Measurements from ENCODE around the gene SMPD2. TPM values are rescaled to one million over a fixed set of nuclear protein-coding genes. Genes with fewer than 3 reads are reported as not detected.
"Not testable (repeated sequence)": the region's sequence is repeated elsewhere in the genome, so short reads cannot be mapped to it uniquely, and the experiment has no call there.

SMPD2 gene
- total and polyA plus RNA-seq, 7 donors, result 2.1 to 9.6 (median 4.4) TPM

GRCh38 chr6:109457562-109457996 is 17.1 kb downstream of the SMPD2 start:
- intact Hi-C loops (cut with DNase I), result no loop called here
- TF ChIP-seq CTCF (IDR thresholded peaks at IDR 0.05), result no peak
- peak overlapping the region; percentile 93 for H3K4me3 ChIP-seq
- WGBS, 3 donors, result 37 to 54% (median 41%) methylated on average over 6 of the region's 6 CpGs
- no peak for DNase-seq
- H3K9me3 ChIP-seq, result no peaks in the 10 kb centered on the region
- peaks cover 3 to 8% of the 10 kb centered on the region in 2 donors for H3K36me3 ChIP-seq (ENCODE audit: insufficient read depth in 1 of 2, low read depth in 1 of 2)
- peak overlapping the region; percentile 83 for H3K27ac ChIP-seq
- H3K4me1 ChIP-seq, result peaks cover 25% of the 10 kb centered on the region
- no peaks in the 10 kb centered on the region for H3K27me3 ChIP-seq (ENCODE audit: insufficient read depth in 3 of 3, low read length in 2 of 3)
- peak in 3 of 4 donors; percentile 26 to 53 (median 45) for ATAC-seq

- TF ChIP-seq CTCF (IDR thresholded peaks at IDR 0.05), result no peak
- peak overlapping the region; percentile 83 for H3K27ac ChIP-seq
- H3K36me3 ChIP-seq (ENCODE audit: insufficient read depth in 1 of 2, low read depth in 1 of 2), result peaks cover 3 to 21% of the 10 kb centered on the region in 2 donors
- 79 to 84% (median 83%) methylated on average over 5 of the region's 5 CpGs for WGBS, 3 donors
- no peak for DNase-seq
- no peaks in the 10 kb centered on the region for H3K27me3 ChIP-seq (ENCODE audit: insufficient read depth in 3 of 3, low read length in 2 of 3)
- H3K4me3 ChIP-seq, result no peak overlapping the region
- peaks cover 25% of the 10 kb centered on the region for H3K4me1 ChIP-seq
- intact Hi-C loops (cut with DNase I), result no loop called here
- no peaks in the 10 kb centered on the region for H3K9me3 ChIP-seq
- no peak for ATAC-seq
Measured at GRCh38 chr6:109458774-109459531, 18.4 kb downstream of the SMPD2 start.

GRCh38 chr6:109460161-109460829 is 19.8 kb downstream of the SMPD2 start:
- WGBS, 3 donors, result 86 to 93% (median 87%) methylated on average over 3 of the region's 3 CpGs
- H3K27ac ChIP-seq, result no peak overlapping the region

GRCh38 chr6:109461205-109461604 is 20.7 kb downstream of the SMPD2 start:
- H3K27me3 ChIP-seq (ENCODE audit: insufficient read depth in 3 of 3, low read length in 2 of 3); intact Hi-C loops (cut with DNase I); H3K4me3 ChIP-seq; DNase-seq; ATAC-seq; H3K9me3 ChIP-seq; H3K27ac ChIP-seq: not testable (repeated sequence)
- 98 to 100% (median 98%) methylated on average over 1 of the region's 1 CpG for WGBS, 3 donors
- H3K36me3 ChIP-seq (ENCODE audit: insufficient read depth in 1 of 2, low read depth in 1 of 2), result peaks cover 6 to 44% of the 10 kb centered on the region in 2 donors
- H3K4me1 ChIP-seq, result peaks cover 32% of the 10 kb centered on the region

More at GRCh38 chr6:109460161-109460829, 19.8 kb downstream of the SMPD2 start:
- Histone ChIP-seq H3K9me3 (no peaks in the 10 kb centered on the region), H3K4me1 (peaks cover 28% of the 10 kb centered on the region), H3K27me3 (ENCODE audit: insufficient read depth in 3 of 3, low read length in 2 of 3) (no peaks in the 10 kb centered on the region), H3K4me3 (no peak overlapping the region), H3K36me3 (ENCODE audit: insufficient read depth in 1 of 2, low read depth in 1 of 2) (peaks cover 3 to 35% of the 10 kb centered on the region in 2 donors)
- no peak for TF ChIP-seq CTCF (IDR thresholded peaks at IDR 0.05)
- no peak for ATAC-seq
- DNase-seq, result no peak
- intact Hi-C loops (cut with DNase I), result no loop called here

Measured in psoas muscle (tissue), 8 donors.